Astrocyte (in vitro differentiated cells and primary cell): ENCODE measurements around the gene BIRC6.

Experiments used
- EZH2 ChIP-seq: IDR thresholded peaks from 2 replicates; pipeline ENCODE4 v1.6.1; 2012; ENCODE audit warnings: mild to moderate bottlenecking, low read length, inconsistent platforms; ENCODE audit not compliant: insufficient read depth
- TF ChIP-seq, protein P1 (sequence below): IDR thresholded peaks from 2 replicates; pipeline ENCODE4 v1.5.1; 2011; ENCODE audit warnings: low read depth, mild to moderate bottlenecking, inconsistent platforms, low read length, moderate library complexity; ENCODE audit not compliant: insufficient read depth

DNA sequence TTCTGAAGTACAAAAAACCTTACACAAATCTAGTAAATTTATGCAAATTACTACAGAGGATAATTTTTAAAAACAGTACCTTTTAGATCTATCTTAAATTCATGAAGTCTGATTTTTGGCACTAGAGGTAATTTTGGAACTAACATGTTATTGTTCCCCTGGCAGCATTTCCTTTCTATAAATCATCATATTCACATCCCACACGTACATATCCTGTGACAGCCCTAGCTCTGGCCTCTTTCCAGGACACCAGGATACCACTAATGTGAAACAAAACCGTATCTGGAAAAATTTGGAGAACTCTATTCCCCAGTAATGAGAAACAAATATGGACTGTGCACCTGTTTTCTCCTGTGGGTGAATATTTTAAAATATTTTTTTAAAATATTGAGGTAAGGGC is 14.0 kb upstream of the BIRC6 start:
- no peak for TF ChIP-seq EZH2
- TF ChIP-seq, protein P1, sequence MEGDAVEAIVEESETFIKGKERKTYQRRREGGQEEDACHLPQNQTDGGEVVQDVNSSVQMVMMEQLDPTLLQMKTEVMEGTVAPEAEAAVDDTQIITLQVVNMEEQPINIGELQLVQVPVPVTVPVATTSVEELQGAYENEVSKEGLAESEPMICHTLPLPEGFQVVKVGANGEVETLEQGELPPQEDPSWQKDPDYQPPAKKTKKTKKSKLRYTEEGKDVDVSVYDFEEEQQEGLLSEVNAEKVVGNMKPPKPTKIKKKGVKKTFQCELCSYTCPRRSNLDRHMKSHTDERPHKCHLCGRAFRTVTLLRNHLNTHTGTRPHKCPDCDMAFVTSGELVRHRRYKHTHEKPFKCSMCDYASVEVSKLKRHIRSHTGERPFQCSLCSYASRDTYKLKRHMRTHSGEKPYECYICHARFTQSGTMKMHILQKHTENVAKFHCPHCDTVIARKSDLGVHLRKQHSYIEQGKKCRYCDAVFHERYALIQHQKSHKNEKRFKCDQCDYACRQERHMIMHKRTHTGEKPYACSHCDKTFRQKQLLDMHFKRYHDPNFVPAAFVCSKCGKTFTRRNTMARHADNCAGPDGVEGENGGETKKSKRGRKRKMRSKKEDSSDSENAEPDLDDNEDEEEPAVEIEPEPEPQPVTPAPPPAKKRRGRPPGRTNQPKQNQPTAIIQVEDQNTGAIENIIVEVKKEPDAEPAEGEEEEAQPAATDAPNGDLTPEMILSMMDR: no peak
